Nephron (organoid): ENCODE measurements around the gene JAGN1.
A peak's percentile ranks its signal among the peaks of the same experiment; 100 is the strongest.

ENCODE experiments used
- H3K27ac Mint-ChIP-seq, 3 experiments: 2 replicates each; pipeline ENCODE4 v1.8.0; 2020; ENCODE audit warnings: mixed read lengths in 3 of 3, mild to moderate bottlenecking in 2 of 3, moderate library complexity in 1 of 3
- H3K27me3 Mint-ChIP-seq: 2 replicates; pipeline ENCODE4 v1.8.0; 2021; ENCODE audit warnings: low read depth, mild to moderate bottlenecking, moderate library complexity, mixed read lengths
- H3K36me3 Mint-ChIP-seq: 2 replicates; pipeline ENCODE4 v1.8.0; 2020; ENCODE audit warnings: low read depth, mixed read lengths
- H3K4me1 Mint-ChIP-seq: 2 replicates; pipeline ENCODE4 v1.8.0; 2020; ENCODE audit warnings: mixed read lengths
- H3K4me3 Mint-ChIP-seq, 3 experiments: 2 replicates each; pipeline ENCODE4 v1.8.0; 2020; ENCODE audit warnings: mild to moderate bottlenecking in 3 of 3, mixed read lengths in 3 of 3, moderate library complexity in 2 of 3
- H3K9me3 Mint-ChIP-seq: 2 replicates; pipeline ENCODE4 v1.8.0; 2020; ENCODE audit warnings: mixed read lengths
- TF ChIP-seq, protein P1 (sequence below), 3 experiments: fragments of 200-600 bp; sonication (generic); IDR thresholded peaks; one replicate each; pipeline ENCODE4 v1.5.0; 2021; ENCODE audit warnings: antibody characterized with exemption in 3 of 3; ENCODE audit not compliant: unreplicated experiment in 3 of 3

JAGN1 gene

DNA sequence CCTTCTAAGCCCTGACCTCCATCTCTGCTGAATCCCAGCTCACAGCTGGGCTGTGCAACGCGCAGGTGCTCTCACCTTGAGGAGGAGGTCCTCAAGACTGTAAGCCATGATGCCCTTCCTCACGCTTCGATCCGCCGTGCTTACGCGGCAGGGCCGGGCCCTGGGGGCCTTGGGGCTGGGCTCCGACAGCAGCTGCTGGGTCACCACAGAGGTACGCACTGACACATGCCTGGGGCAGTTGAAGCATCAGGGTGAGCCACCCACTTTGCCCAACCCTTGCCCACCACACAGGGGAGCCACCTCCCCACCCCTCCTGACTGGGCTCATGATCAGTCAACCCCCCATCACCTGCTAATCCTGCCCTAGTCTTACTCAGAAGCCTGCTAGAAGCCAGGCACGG lies 13.4 kb upstream of the JAGN1 start:
- Mint-ChIP-seq H3K27ac (no peak overlapping the region), H3K36me3 (no peaks in the 10 kb centered on the region), H3K9me3 (no peaks in the 10 kb centered on the region), H3K4me1 (peaks cover 23% of the 10 kb centered on the region), H3K27me3 (peaks cover 4% of the 10 kb centered on the region), H3K4me3 (no peak overlapping the region)
- TF ChIP-seq, protein P1, sequence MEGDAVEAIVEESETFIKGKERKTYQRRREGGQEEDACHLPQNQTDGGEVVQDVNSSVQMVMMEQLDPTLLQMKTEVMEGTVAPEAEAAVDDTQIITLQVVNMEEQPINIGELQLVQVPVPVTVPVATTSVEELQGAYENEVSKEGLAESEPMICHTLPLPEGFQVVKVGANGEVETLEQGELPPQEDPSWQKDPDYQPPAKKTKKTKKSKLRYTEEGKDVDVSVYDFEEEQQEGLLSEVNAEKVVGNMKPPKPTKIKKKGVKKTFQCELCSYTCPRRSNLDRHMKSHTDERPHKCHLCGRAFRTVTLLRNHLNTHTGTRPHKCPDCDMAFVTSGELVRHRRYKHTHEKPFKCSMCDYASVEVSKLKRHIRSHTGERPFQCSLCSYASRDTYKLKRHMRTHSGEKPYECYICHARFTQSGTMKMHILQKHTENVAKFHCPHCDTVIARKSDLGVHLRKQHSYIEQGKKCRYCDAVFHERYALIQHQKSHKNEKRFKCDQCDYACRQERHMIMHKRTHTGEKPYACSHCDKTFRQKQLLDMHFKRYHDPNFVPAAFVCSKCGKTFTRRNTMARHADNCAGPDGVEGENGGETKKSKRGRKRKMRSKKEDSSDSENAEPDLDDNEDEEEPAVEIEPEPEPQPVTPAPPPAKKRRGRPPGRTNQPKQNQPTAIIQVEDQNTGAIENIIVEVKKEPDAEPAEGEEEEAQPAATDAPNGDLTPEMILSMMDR (IDR thresholded peaks at IDR 0.05; ENCODE audit: unreplicated experiment in 3 of 3): no peak

DNA sequence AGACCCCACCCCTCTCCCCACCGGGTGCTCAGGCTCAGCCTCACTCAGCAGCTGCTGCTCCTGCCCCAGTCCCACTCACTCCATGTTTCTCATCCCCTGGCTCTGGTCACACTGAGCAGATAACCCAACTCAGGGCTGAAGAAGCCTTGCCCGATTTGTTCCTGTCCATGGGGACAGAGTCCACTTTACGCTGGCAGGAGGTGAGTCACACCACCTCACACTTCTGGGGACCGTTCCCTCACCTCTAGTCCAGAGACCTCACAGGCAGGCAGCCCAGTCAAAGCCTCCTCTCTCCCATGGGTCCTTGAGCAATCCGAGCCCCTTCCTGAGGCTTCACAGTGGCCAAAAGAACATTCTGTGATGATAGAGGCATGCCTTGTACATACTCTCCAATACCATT lies 11.7 kb upstream of the JAGN1 start:
- Mint-ChIP-seq H3K27me3 (peaks cover 4% of the 10 kb centered on the region), H3K9me3 (no peaks in the 10 kb centered on the region)

DNA sequence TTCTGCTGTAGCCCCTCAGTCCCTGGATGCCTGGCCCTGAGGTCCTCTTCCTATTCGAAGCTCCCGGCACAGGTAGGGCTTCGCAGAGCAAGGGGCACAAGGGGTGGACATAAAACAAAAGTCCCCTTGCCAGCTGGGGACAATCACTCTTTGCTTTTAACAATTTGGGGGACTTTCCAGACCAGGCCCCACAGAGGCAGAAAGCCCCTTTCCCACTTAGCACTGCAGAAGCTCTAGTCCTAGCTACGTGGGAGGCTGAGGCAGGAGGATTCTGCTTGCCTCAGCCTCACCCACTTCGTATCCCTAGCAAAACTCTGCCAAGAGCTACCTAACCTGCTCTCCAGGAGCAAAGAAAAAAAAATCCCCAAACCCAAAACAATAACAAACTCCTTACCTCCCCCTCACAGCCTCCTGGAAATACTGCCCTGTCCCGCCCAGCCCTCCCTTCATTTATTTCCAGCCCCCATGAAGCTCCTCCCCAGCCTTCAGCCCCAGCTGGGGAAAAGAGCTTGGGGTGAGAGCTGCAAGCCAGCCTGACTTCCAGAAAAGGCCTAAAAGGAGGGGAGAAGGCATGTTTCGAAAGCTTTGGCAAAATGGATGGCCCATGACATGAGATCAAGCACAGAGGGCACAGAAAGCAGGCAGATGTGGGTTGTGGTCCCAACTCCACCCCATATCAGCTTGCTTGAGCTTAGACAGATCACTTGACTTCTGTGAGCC lies 10.4 kb upstream of the JAGN1 start, which contains the start of gene CIDEC:
TSS of gene CIDEC (minus strand) at position 424 of the 720 bp plus-strand sequence. CDS start 1,767 bp downstream, outside the sequence.
- Mint-ChIP-seq H3K4me1 (peaks cover 23% of the 10 kb centered on the region), H3K9me3 (no peaks in the 10 kb centered on the region), H3K36me3 (no peaks in the 10 kb centered on the region), H3K4me3 (no peak within 1 kb of the TSS), H3K27ac (peak within 1 kb of the TSS in 1 of 3 experiments; percentile 63), H3K27me3 (peaks cover 4% of the 10 kb centered on the region)
- TF ChIP-seq, protein P1 (IDR thresholded peaks at IDR 0.05; ENCODE audit: unreplicated experiment in 3 of 3): no peak

More for the DNA sequence above, 11.7 kb upstream of the JAGN1 start:
- Mint-ChIP-seq H3K36me3 (no peaks in the 10 kb centered on the region), H3K4me3 (no peak overlapping the region), H3K27ac (no peak overlapping the region), H3K4me1 (peaks cover 23% of the 10 kb centered on the region)
- TF ChIP-seq, protein P1 (IDR thresholded peaks at IDR 0.05; ENCODE audit: unreplicated experiment in 3 of 3): no peak

DNA sequence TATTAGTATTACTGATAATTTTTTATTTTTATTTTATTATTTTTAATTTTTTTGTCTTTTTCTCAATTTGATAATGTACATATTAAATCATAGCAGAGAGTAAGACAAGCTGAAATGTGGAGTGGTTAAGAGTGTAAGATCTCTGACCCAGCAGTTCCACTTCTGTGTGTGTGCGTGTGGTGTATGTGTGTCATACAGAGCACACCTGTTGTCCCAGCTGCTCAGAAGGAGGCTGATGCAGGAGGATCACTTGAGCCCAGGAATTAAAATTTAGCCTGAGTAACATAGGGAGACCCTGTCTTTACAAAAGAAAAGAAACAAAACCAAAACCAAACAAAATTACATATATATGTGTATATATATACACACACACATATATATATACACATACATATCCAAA lies 9.0 kb upstream of the JAGN1 start:
- Mint-ChIP-seq H3K9me3 (no peaks in the 10 kb centered on the region), H3K4me3 (no peak overlapping the region), H3K4me1 (peaks cover 16% of the 10 kb centered on the region), H3K36me3 (no peaks in the 10 kb centered on the region), H3K27ac (peak overlapping the region in 2 of 3 experiments; percentile 55 to 74), H3K27me3 (peaks cover 4% of the 10 kb centered on the region)
- TF ChIP-seq, protein P1 (IDR thresholded peaks at IDR 0.05; ENCODE audit: unreplicated experiment in 3 of 3): no peak

DNA sequence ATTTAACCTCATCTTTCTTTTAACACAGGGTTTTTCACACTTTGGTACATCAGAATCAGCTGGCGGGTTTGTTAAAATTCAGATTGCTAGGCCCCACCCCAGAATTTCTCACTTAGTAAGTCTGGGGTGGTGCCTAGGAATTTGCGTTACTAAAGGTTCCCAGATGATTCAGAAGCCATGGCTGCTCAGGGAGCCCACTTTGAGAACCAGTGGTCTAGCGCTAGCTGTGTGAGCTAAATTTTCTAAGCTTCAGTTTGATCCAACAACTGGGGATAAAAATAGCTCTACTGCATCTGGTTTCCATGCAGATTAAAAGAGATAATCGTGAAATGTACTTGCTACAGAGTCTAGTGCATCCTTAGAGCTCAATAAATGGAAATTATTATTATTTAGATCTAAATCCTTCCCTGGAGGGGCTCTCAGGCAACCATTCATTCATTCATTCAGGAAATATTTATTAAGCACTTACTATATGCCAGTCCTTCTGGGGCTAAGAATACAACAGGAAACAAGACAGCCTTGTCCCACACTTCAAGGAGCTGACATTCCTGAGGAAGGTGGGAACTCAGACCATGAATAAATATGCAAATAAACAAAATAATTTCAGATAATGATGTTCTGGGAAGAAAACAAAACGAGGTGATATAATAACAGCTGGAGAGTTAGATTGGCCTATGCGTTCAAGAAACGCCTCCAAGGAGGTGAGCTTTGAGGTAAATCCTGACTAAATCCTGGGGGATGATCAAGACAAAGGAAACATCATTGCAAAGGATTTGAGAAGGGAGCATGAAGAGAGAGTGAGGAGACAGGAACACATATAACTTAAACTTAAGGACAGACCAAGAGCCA lies 6.5 kb upstream of the JAGN1 start:
- Mint-ChIP-seq H3K4me1 (peaks cover 16% of the 10 kb centered on the region), H3K9me3 (no peaks in the 10 kb centered on the region), H3K4me3 (no peak overlapping the region), H3K27me3 (no peaks in the 10 kb centered on the region), H3K27ac (peak overlapping the region in 1 of 3 experiments; percentile 11), H3K36me3 (no peaks in the 10 kb centered on the region)
- TF ChIP-seq, protein P1 (IDR thresholded peaks at IDR 0.05; ENCODE audit: unreplicated experiment in 3 of 3): no peak
